ENCODE data around the gene NEK6. TPM values are rescaled to one million over a fixed set of nuclear protein-coding genes. Genes with fewer than 3 reads are reported as not detected.

The NEK6 gene
- total and polyA plus RNA-seq, 8 donors, result 38.4 to 132 (median 45.0) TPM

DNA sequence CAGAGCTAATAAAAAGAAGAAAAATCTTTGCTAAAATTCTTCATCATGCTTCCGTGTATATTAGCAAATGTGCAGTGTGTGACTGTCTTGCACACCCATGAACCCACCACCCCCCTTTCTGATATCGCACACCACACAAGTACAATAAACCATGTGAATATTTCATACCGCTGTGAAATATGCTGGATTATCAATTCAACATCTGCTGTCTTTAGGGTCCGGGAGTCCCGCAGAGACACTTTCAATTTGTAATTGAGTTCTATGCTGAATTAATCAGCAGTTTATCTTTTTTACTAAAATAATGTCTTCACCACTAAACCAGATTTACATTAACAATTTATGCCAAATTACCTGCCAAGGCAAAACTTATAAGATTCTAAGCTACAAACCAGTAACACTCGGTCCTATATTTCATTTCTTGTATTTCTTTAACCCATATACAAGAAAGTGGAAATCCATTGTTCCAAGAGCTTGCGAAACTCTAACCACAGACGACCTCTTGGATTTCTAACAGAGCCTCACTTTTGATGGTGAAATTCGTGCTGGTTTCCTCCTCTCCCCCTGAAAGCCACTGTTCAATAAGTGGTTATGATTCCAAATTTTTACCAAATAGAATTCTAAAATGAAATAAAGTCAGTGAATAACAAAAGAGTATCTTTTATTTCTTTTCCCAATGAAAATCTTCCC is 113.3 kb downstream of the NEK6 start:
- Histone ChIP-seq H3K27me3 (no peaks in the 10 kb centered on the region), H3K4me3 (no peak overlapping the region), H3K4me1 (peaks cover 3 to 46% of the 10 kb centered on the region in 2 donors), H3K27ac (no peak overlapping the region), H3K9me3 (no peaks in the 10 kb centered on the region), H3K36me3 (peaks cover 0 to 12% of the 10 kb centered on the region in 2 donors)
- TF ChIP-seq, protein P1, sequence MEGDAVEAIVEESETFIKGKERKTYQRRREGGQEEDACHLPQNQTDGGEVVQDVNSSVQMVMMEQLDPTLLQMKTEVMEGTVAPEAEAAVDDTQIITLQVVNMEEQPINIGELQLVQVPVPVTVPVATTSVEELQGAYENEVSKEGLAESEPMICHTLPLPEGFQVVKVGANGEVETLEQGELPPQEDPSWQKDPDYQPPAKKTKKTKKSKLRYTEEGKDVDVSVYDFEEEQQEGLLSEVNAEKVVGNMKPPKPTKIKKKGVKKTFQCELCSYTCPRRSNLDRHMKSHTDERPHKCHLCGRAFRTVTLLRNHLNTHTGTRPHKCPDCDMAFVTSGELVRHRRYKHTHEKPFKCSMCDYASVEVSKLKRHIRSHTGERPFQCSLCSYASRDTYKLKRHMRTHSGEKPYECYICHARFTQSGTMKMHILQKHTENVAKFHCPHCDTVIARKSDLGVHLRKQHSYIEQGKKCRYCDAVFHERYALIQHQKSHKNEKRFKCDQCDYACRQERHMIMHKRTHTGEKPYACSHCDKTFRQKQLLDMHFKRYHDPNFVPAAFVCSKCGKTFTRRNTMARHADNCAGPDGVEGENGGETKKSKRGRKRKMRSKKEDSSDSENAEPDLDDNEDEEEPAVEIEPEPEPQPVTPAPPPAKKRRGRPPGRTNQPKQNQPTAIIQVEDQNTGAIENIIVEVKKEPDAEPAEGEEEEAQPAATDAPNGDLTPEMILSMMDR (IDR thresholded peaks at IDR 0.05), result no peak
- no peak for DNase-seq
- intact Hi-C loops (cut with DNase I), result no loop called here
- ATAC-seq, result no peak

DNA sequence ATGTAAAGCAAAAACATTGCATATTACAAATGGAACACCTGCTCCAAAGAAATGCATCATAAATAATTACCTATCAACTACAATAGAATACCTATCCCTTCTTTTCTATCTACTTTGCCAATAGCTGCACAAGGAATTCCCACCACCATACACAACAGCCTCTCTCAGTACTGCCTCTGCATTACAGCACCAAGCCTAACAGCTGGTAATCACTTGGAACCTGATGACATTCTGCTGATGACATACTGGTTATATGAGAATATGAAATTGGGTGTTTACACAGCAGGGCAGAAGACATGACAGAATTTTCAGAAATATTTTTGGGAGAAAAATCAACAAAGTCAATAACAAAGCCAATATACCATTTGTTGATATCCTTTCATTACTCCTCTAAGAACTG is 114.3 kb downstream of the NEK6 start:
- Histone ChIP-seq H3K27ac (no peak overlapping the region), H3K4me1 (peaks cover 3 to 42% of the 10 kb centered on the region in 2 donors)
- ATAC-seq, result no peak

DNA sequence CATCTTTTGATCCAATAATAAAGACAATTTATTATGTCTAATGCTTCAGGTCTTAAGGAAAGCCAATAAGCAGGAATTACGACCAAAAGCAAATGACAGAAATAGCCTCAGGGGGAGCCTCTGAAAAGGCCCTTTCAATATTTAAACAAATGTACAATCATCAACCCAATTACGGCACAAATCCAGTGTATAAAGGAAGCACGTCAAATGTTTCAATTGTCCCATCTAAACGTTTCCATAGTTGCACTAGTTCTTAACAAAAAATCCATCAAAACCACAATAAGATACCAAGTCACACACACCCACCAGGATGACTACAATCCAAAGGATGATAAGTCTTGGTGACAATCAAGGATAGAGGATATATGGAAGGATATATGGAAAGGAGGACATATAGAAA is 115.6 kb downstream of the NEK6 start:
- Histone ChIP-seq H3K9me3 (no peaks in the 10 kb centered on the region), H3K27ac (no peak overlapping the region), H3K4me3 (no peak overlapping the region), H3K27me3 (no peaks in the 10 kb centered on the region), H3K36me3 (peaks cover 0 to 11% of the 10 kb centered on the region in 2 donors), H3K4me1 (peaks cover 3 to 45% of the 10 kb centered on the region in 2 donors)
- ATAC-seq (no peak), DNase-seq (no peak)
- TF ChIP-seq, protein P1 (IDR thresholded peaks at IDR 0.05), result no peak
- intact Hi-C loops (cut with DNase I), result no loop called here

More for the DNA sequence above, 114.3 kb downstream of the NEK6 start:
- no peak for DNase-seq
- H3K27me3 ChIP-seq, result no peaks in the 10 kb centered on the region
- H3K36me3 ChIP-seq, result peaks cover 0 to 11% of the 10 kb centered on the region in 2 donors
- intact Hi-C loops (cut with DNase I), result no loop called here
- no peaks in the 10 kb centered on the region for H3K9me3 ChIP-seq
- H3K4me3 ChIP-seq, result no peak overlapping the region
- TF ChIP-seq, protein P1 (IDR thresholded peaks at IDR 0.05), result no peak

DNA sequence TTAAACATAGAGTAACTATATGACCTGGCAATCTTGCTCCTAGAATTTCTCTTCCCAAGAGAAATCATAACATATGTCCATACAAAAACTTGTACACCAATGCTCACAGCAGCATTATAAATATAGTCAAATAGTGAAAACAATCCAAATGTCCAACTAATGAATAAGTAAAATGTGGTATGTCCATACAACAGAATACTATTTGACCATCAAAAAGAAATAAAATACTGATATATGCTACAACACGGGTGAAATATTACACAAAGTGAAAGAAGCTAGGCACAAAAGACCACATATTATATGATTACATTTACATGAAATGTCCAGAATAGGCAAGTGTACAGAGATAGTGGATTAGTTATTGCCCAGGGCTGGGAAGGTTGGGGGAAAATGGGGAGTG is 116.1 kb downstream of the NEK6 start:
- Histone ChIP-seq H3K27me3 (no peaks in the 10 kb centered on the region), H3K9me3 (no peaks in the 10 kb centered on the region), H3K36me3 (peaks cover 0 to 11% of the 10 kb centered on the region in 2 donors), H3K4me3 (no peak overlapping the region), H3K27ac (no peak overlapping the region), H3K4me1 (peaks cover 3 to 42% of the 10 kb centered on the region in 2 donors)
- DNase-seq (no peak), ATAC-seq (no peak)
- TF ChIP-seq, protein P1 (IDR thresholded peaks at IDR 0.05), result no peak
- intact Hi-C loops (cut with DNase I), result no loop called here

DNA sequence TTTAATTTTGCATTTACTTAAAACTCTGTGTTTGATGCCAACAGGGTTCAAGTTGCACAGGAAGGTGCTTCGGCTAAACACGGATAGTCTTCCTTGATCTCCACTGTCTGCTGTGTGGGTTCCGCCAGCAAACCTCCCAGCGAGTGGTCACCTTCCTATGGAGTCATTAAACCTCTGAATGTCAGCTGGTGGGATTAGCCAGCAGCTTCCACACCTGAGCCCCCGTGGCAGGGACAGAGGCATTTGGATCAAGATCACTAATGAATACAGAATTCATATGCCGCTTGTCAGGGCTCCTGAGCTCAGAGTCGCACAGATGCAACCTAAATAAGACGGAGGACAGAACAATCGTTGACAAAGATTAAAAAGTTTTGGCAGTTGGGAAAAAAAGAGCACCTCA is 118.0 kb downstream of the NEK6 start:
- Histone ChIP-seq H3K27me3 (no peaks in the 10 kb centered on the region), H3K27ac (no peak overlapping the region), H3K36me3 (peaks cover 0 to 20% of the 10 kb centered on the region in 2 donors), H3K4me1 (peaks cover 3 to 39% of the 10 kb centered on the region in 2 donors), H3K4me3 (no peak overlapping the region), H3K9me3 (no peaks in the 10 kb centered on the region)
- DNase-seq (no peak), ATAC-seq (no peak)
- TF ChIP-seq, protein P1 (IDR thresholded peaks at IDR 0.05), result no peak
- intact Hi-C loops (cut with DNase I), result no loop called here

Data from left lung (tissue), 10 donors.